ENCODE measurements around the gene CSNK1A1.

Gene CSNK1A1

GRCh38 chr5:149597618-149598017, 46.4 kb upstream of the CSNK1A1 start:
- TF ChIP-seq CREB1 (IDR thresholded peaks at IDR 0.05; ENCODE audit: low read depth) (no peak), RAD21 (IDR thresholded peaks at IDR 0.05; ENCODE audit: low read depth) (no peak), NFIC (IDR thresholded peaks at IDR 0.05) (no peak), EP300 (IDR thresholded peaks at IDR 0.05; ENCODE audit: borderline replicate concordance) (no peak), YY1 (IDR thresholded peaks at IDR 0.05; ENCODE audit: low read depth) (no peak), EGR1 (IDR thresholded peaks at IDR 0.05) (no peak)
- TF ChIP-seq, protein P1, sequence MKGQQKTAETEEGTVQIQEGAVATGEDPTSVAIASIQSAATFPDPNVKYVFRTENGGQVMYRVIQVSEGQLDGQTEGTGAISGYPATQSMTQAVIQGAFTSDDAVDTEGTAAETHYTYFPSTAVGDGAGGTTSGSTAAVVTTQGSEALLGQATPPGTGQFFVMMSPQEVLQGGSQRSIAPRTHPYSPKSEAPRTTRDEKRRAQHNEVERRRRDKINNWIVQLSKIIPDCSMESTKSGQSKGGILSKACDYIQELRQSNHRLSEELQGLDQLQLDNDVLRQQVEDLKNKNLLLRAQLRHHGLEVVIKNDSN (IDR thresholded peaks at IDR 0.05), result no peak
- TF ChIP-seq, protein P2, sequence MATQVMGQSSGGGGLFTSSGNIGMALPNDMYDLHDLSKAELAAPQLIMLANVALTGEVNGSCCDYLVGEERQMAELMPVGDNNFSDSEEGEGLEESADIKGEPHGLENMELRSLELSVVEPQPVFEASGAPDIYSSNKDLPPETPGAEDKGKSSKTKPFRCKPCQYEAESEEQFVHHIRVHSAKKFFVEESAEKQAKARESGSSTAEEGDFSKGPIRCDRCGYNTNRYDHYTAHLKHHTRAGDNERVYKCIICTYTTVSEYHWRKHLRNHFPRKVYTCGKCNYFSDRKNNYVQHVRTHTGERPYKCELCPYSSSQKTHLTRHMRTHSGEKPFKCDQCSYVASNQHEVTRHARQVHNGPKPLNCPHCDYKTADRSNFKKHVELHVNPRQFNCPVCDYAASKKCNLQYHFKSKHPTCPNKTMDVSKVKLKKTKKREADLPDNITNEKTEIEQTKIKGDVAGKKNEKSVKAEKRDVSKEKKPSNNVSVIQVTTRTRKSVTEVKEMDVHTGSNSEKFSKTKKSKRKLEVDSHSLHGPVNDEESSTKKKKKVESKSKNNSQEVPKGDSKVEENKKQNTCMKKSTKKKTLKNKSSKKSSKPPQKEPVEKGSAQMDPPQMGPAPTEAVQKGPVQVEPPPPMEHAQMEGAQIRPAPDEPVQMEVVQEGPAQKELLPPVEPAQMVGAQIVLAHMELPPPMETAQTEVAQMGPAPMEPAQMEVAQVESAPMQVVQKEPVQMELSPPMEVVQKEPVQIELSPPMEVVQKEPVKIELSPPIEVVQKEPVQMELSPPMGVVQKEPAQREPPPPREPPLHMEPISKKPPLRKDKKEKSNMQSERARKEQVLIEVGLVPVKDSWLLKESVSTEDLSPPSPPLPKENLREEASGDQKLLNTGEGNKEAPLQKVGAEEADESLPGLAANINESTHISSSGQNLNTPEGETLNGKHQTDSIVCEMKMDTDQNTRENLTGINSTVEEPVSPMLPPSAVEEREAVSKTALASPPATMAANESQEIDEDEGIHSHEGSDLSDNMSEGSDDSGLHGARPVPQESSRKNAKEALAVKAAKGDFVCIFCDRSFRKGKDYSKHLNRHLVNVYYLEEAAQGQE (IDR thresholded peaks at IDR 0.05; ENCODE audit: low read depth), result no peak

GRCh38 chr5:149596712-149597111, 45.5 kb upstream of the CSNK1A1 start:
- TF ChIP-seq ZBTB7A (IDR thresholded peaks at IDR 0.05; ENCODE audit: low read depth), result no peak
- no peak for TF ChIP-seq TCF12 (IDR thresholded peaks at IDR 0.05; ENCODE audit: low read depth)
- TF ChIP-seq, protein P1 (IDR thresholded peaks at IDR 0.05), result no peak
- TF ChIP-seq, protein P3, sequence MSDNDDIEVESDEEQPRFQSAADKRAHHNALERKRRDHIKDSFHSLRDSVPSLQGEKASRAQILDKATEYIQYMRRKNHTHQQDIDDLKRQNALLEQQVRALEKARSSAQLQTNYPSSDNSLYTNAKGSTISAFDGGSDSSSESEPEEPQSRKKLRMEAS (IDR thresholded peaks at IDR 0.05), result no peak
- TF ChIP-seq, protein P2 (IDR thresholded peaks at IDR 0.05; ENCODE audit: low read depth), result no peak
- TF ChIP-seq CREB1 (IDR thresholded peaks at IDR 0.05; ENCODE audit: low read depth), result no peak
- TF ChIP-seq CEBPB (IDR thresholded peaks at IDR 0.05), result no peak
- TF ChIP-seq EGR1 (IDR thresholded peaks at IDR 0.05), result no peak

DNA sequence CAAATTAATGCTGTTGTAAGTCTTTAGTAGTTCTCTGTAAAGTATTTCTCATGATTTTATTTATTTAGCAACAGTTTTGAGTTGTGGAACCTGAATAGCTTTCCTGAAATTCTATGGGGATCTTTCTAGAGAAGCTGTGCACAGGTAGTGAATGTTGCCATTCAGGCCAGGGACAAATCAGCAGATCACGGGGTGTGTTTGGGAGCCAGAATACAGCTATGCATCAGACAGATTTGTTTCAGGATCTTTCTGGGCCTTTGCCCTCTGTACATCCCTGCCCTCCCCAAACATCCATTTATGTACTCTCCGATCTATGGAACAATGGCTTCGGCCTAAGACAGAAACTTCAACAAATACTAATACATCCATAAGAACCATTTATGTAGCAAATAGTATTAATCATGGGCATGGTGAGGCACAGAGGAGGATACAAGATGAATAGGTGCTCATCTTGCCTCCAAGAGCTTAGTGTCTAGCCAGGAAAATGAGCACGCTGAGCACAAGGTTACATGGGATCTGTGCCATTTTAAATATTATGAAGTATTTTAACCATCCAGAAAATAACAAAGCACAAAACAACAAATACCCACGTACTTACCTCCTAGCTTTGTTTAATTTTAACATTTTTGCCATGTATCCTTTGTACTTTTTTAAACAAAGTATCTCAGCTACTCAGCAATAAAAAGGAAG, 43.1 kb upstream of the CSNK1A1 start:
- TF ChIP-seq FOXM1 (IDR thresholded peaks at IDR 0.05; ENCODE audit: borderline replicate concordance, low read depth) (no peak), TCF12 (IDR thresholded peaks at IDR 0.05; ENCODE audit: low read depth) (no peak), EP300 (IDR thresholded peaks at IDR 0.05; ENCODE audit: borderline replicate concordance) (no peak), TEAD4 (IDR thresholded peaks at IDR 0.05) (no peak), RAD21 (IDR thresholded peaks at IDR 0.05; ENCODE audit: low read depth) (no peak)

DNA sequence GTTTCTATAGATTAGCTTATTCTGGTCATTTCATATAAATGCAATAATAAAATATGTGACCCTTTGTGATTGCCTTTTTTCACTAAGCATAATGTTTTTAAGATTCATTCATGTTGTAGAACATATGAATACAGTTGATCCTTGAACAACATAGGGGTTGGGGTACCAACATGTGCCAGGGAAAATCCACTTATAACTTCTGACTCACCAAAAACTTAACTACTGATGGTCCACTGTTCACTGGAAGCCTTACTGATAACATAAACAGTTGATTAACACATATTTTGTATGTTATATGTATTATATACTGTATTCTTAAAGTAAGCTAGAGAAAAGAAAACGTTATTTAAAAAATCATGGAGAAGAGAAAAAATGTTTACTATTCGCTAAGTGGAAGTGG, 42.1 kb upstream of the CSNK1A1 start:
- no peak for TF ChIP-seq YY1 (IDR thresholded peaks at IDR 0.05; ENCODE audit: low read depth)
- TF ChIP-seq, protein P1 (IDR thresholded peaks at IDR 0.05), result no peak
- no peak for TF ChIP-seq TCF12 (IDR thresholded peaks at IDR 0.05; ENCODE audit: low read depth)
- no peak for TF ChIP-seq TAF1 (IDR thresholded peaks at IDR 0.05; ENCODE audit: low read depth)
- no peak for TF ChIP-seq EGR1 (IDR thresholded peaks at IDR 0.05)
- TF ChIP-seq RAD21 (IDR thresholded peaks at IDR 0.05; ENCODE audit: low read depth), result no peak
- TF ChIP-seq, protein P2 (IDR thresholded peaks at IDR 0.05; ENCODE audit: low read depth), result no peak
- TF ChIP-seq NFIC (IDR thresholded peaks at IDR 0.05), result no peak
- no peak for TF ChIP-seq ZBTB7A (IDR thresholded peaks at IDR 0.05; ENCODE audit: low read depth)
- no peak for TF ChIP-seq CREB1 (IDR thresholded peaks at IDR 0.05; ENCODE audit: low read depth)
- TF ChIP-seq, protein P3 (IDR thresholded peaks at IDR 0.05), result no peak
- TF ChIP-seq FOXM1 (IDR thresholded peaks at IDR 0.05; ENCODE audit: borderline replicate concordance, low read depth), result no peak
- no peak for TF ChIP-seq TEAD4 (IDR thresholded peaks at IDR 0.05)
- no peak for TF ChIP-seq CEBPB (IDR thresholded peaks at IDR 0.05)
- no peak for TF ChIP-seq EP300 (IDR thresholded peaks at IDR 0.05; ENCODE audit: borderline replicate concordance)

Data from Ishikawa (cell line).